ENCODE results near the gene IL25.

Gene IL25

GRCh38 chr14:23380976-23381375 lies 8.4 kb downstream of the IL25 start:
- no peak for DNase-seq
- H3K4me1 ChIP-seq = no peaks in the 10 kb centered on the region
- no peak overlapping the region for H3K4me3 ChIP-seq (ENCODE audit: low read depth, low read length)
- peaks cover 7% of the 10 kb centered on the region; the same call in 1 of the 2 replicates for H3K27me3 ChIP-seq
- H3K9me3 ChIP-seq = no peaks in the 10 kb centered on the region
- no peaks in the 10 kb centered on the region for H3K36me3 ChIP-seq
- no peak for TF ChIP-seq CTCF (IDR thresholded peaks at IDR 0.05; ENCODE audit: low read depth, low read length)

GRCh38 chr14:23381871-23382270 lies 9.3 kb downstream of the IL25 start:
- no peak for DNase-seq
- no peaks in the 10 kb centered on the region for H3K4me1 ChIP-seq
- H3K36me3 ChIP-seq = no peaks in the 10 kb centered on the region
- H3K9me3 ChIP-seq = no peaks in the 10 kb centered on the region
- H3K27me3 ChIP-seq = peaks cover 11% of the 10 kb centered on the region; the same call in 1 of the 2 replicates
- TF ChIP-seq CTCF (IDR thresholded peaks at IDR 0.05; ENCODE audit: low read depth, low read length) = no peak
- H3K4me3 ChIP-seq (ENCODE audit: low read depth, low read length) = no peak overlapping the region

GRCh38 chr14:23382276-23382675 lies 9.7 kb downstream of the IL25 start:
- Histone ChIP-seq H3K9me3 (no peaks in the 10 kb centered on the region), H3K27me3 (peaks cover 11% of the 10 kb centered on the region; the same call in 1 of the 2 replicates), H3K36me3 (no peaks in the 10 kb centered on the region), H3K4me3 (ENCODE audit: low read depth, low read length) (no peak overlapping the region), H3K4me1 (no peaks in the 10 kb centered on the region)
- no peak for DNase-seq
- TF ChIP-seq CTCF (IDR thresholded peaks at IDR 0.05; ENCODE audit: low read depth, low read length) = no peak

GRCh38 chr14:23382731-23383440 lies 10.3 kb downstream of the IL25 start:
- H3K36me3 ChIP-seq = no peaks in the 10 kb centered on the region
- H3K27me3 ChIP-seq = peaks cover 11% of the 10 kb centered on the region; the same call in 1 of the 2 replicates
- H3K9me3 ChIP-seq = no peaks in the 10 kb centered on the region
- TF ChIP-seq CTCF (IDR thresholded peaks at IDR 0.05; ENCODE audit: low read depth, low read length) = no peak
- no peak for DNase-seq
- no peak overlapping the region for H3K4me3 ChIP-seq (ENCODE audit: low read depth, low read length)
- H3K4me1 ChIP-seq = no peaks in the 10 kb centered on the region

GRCh38 chr14:23384364-23385080 lies 11.9 kb downstream of the IL25 start:
- Histone ChIP-seq H3K4me3 (ENCODE audit: low read depth, low read length) (no peak overlapping the region), H3K4me1 (no peaks in the 10 kb centered on the region), H3K9me3 (no peaks in the 10 kb centered on the region), H3K36me3 (no peaks in the 10 kb centered on the region), H3K27me3 (peaks cover 11% of the 10 kb centered on the region; the same call in 1 of the 2 replicates)
- TF ChIP-seq CTCF (IDR thresholded peaks at IDR 0.05; ENCODE audit: low read depth, low read length) = no peak
- no peak for DNase-seq

- Histone ChIP-seq H3K27me3 (peaks cover 11% of the 10 kb centered on the region; the same call in 1 of the 2 replicates), H3K4me3 (ENCODE audit: low read depth, low read length) (no peak overlapping the region), H3K4me1 (no peaks in the 10 kb centered on the region), H3K9me3 (no peaks in the 10 kb centered on the region), H3K36me3 (no peaks in the 10 kb centered on the region)
- DNase-seq = no peak
- TF ChIP-seq CTCF (IDR thresholded peaks at IDR 0.05; ENCODE audit: low read depth, low read length) = no peak
Observed at GRCh38 chr14:23385244-23385641, 12.6 kb downstream of the IL25 start.

Measured in BE2C (cell line).